IMR-90 (cell line): ENCODE results near the gene DNMT3A. TPM values are rescaled to one million over a fixed set of nuclear protein-coding genes. Genes with fewer than 3 reads are reported as not detected.

Source experiments
- ATAC-seq: fragments of 200-7000 bp; cut with Tn5 transposase; 2 replicates; pipeline ENCODE4 v1.9.1; 2020; ENCODE audit warnings: low read depth, mild to moderate bottlenecking, moderate library complexity
- BruUV-seq: library from RNA; stranded (reverse); fragments of 400-500 nt; replicated peaks from 2 replicates; lab custom pipeline; 2021; lab: Mats Ljungman, UMichigan
- CTCF ChIA-PET: fragments of 300-600 bp; formaldehyde crosslinking; extraction: SDS; loops from one replicate; lab custom pipeline; 2021; ENCODE audit warnings: antibody characterized with exemption; lab: Yijun Ruan, JAX
- POLR2A ChIA-PET: fragments of 300-600 bp; sonication (Branson Sonifier 250); formaldehyde crosslinking; loops from one replicate; lab custom pipeline; 2022; ENCODE audit warnings: antibody characterized with exemption; ENCODE audit not compliant: unreplicated experiment; lab: Charles Lee
- DNase-seq: peaks from one replicate; pipeline ENCODE4 v3.0.0; 2013
- H2AFZ ChIP-seq: replicated peaks from 2 replicates; pipeline ENCODE3; 2013; ENCODE audit warnings: low read length, mild to moderate bottlenecking; ENCODE audit not compliant: poor library complexity
- H2AK5ac ChIP-seq: 2 replicates; pipeline ENCODE4 v1.6.1; 2013; ENCODE audit warnings: low read depth, low read length, inconsistent platforms
- H2AK9ac ChIP-seq: replicated peaks from 2 replicates; pipeline ENCODE3; 2013; ENCODE audit warnings: mild to moderate bottlenecking, low read depth, low read length, moderate library complexity; ENCODE audit not compliant: poor library complexity
- H2BK120ac ChIP-seq: 2 replicates; pipeline ENCODE4 v1.6.1; 2013; ENCODE audit warnings: low read depth, low read length, inconsistent platforms
- H2BK15ac ChIP-seq: 3 replicates; pipeline ENCODE4 v1.6.1; 2013; ENCODE audit warnings: low read depth, low read length, inconsistent platforms
- H2BK20ac ChIP-seq: 2 replicates; pipeline ENCODE4 v1.6.1; 2013; ENCODE audit warnings: low read depth, mild to moderate bottlenecking, inconsistent platforms, low read length, moderate library complexity
- H2BK5ac ChIP-seq: 2 replicates; pipeline ENCODE4 v1.6.1; 2013; ENCODE audit warnings: mild to moderate bottlenecking, low read depth, low read length, inconsistent platforms; ENCODE audit not compliant: poor library complexity, severe bottlenecking
- H3K14ac ChIP-seq: replicated peaks from 2 replicates; pipeline ENCODE4 v1.6.1; 2013; ENCODE audit warnings: low read depth, low read length, inconsistent platforms
- H3K18ac ChIP-seq: 2 replicates; pipeline ENCODE4 v1.6.1; 2013; ENCODE audit warnings: low read depth, low read length, control low read depth
- H3K23ac ChIP-seq: 2 replicates; pipeline ENCODE4 v1.6.1; 2013; ENCODE audit warnings: low read depth, low read length, inconsistent platforms
- H3K27ac ChIP-seq: 2 replicates; pipeline ENCODE4 v1.5.1; 2013; ENCODE audit warnings: mild to moderate bottlenecking, control low read depth, low read length; ENCODE audit not compliant: insufficient read depth
- H3K27me3 ChIP-seq: 2 replicates; pipeline ENCODE4 v1.6.1; 2013; ENCODE audit warnings: low read length; ENCODE audit not compliant: control insufficient read depth, insufficient read depth
- H3K36me3 ChIP-seq: 2 replicates; pipeline ENCODE4 v1.6.1; 2013; ENCODE audit warnings: low read length, mixed read lengths; ENCODE audit not compliant: control insufficient read depth, insufficient read depth
- H3K4ac ChIP-seq: 2 replicates; pipeline ENCODE4 v1.6.1; 2013; ENCODE audit warnings: low read depth, low read length, inconsistent platforms
- H3K4me1 ChIP-seq: 2 replicates; pipeline ENCODE4 v1.6.1; 2013; ENCODE audit warnings: low read length, mixed read lengths; ENCODE audit not compliant: control insufficient read depth, insufficient read depth
- H3K4me2 ChIP-seq: 2 replicates; pipeline ENCODE4 v1.6.1; 2013; ENCODE audit warnings: low read depth, mild to moderate bottlenecking, control low read depth, low read length, moderate library complexity
- H3K4me3 ChIP-seq: 2 replicates; pipeline ENCODE4 v1.5.1; 2013; ENCODE audit warnings: low read depth, mild to moderate bottlenecking, control low read depth, low read length, moderate library complexity; ENCODE audit not compliant: insufficient read depth
- H3K56ac ChIP-seq: 2 replicates; pipeline ENCODE4 v1.6.1; 2013; ENCODE audit warnings: low read length, inconsistent platforms; ENCODE audit not compliant: insufficient read depth; ENCODE audit errors: extremely low read depth
- H3K79me1 ChIP-seq, 2 experiments: 2 replicates each; pipeline ENCODE4 v1.6.1; 2013; ENCODE audit warnings: low read length in 2 of 2, inconsistent platforms in 1 of 2, low read depth in 1 of 2
- H3K9ac ChIP-seq: 2 replicates; pipeline ENCODE4 v1.6.1; 2013; ENCODE audit warnings: low read depth, low read length, control low read depth
- H3K9me1 ChIP-seq: 2 replicates; pipeline ENCODE4 v1.6.1; 2013; ENCODE audit warnings: low read length, inconsistent platforms; ENCODE audit not compliant: insufficient read depth
- H3K9me3 ChIP-seq: 2 replicates; pipeline ENCODE4 v1.6.1; 2013; ENCODE audit warnings: low read length; ENCODE audit not compliant: control insufficient read depth, insufficient read depth
- H4K20me1 ChIP-seq: 2 replicates; pipeline ENCODE4 v1.6.1; 2013; ENCODE audit warnings: low read length, inconsistent platforms; ENCODE audit not compliant: insufficient read depth
- H4K5ac ChIP-seq: 2 replicates; pipeline ENCODE4 v1.6.1; 2013; ENCODE audit warnings: mild to moderate bottlenecking, low read depth, low read length, control low read depth
- H4K8ac ChIP-seq, 2 experiments: 2 replicates each; pipeline ENCODE4 v1.6.1; 2013; ENCODE audit warnings: low read depth in 2 of 2, low read length in 2 of 2, control low read depth in 1 of 2, inconsistent platforms in 1 of 2
- H4K91ac ChIP-seq: 2 replicates; pipeline ENCODE4 v1.6.1; 2013; ENCODE audit warnings: low read depth, low read length, inconsistent platforms; ENCODE audit not compliant: insufficient read depth
- CEBPB ChIP-seq: IDR thresholded peaks from 2 replicates; pipeline ENCODE4 v1.6.1; 2012; ENCODE audit warnings: low read depth, low read length, improper control_type of control experiment
- CHD1 ChIP-seq: IDR thresholded peaks from 2 replicates; pipeline ENCODE4 v1.6.1; 2012; ENCODE audit warnings: low read depth, low read length, improper control_type of control experiment
- FOS ChIP-seq: fragments of 150-350 bp; IDR thresholded peaks from 2 replicates; pipeline ENCODE4 v1.6.1; 2016; ENCODE audit warnings: low read depth, low read length
- MAFK ChIP-seq: IDR thresholded peaks from 2 replicates; pipeline ENCODE4 v1.6.1; 2012; ENCODE audit warnings: low read depth, low read length, improper control_type of control experiment
- MAZ ChIP-seq: IDR thresholded peaks from 2 replicates; pipeline ENCODE4 v1.6.1; 2012; ENCODE audit warnings: low read depth, mild to moderate bottlenecking, low read length, improper control_type of control experiment, moderate library complexity, borderline replicate concordance
- NFE2L2 ChIP-seq: fragments of 150-350 bp; IDR thresholded peaks from 2 replicates; pipeline ENCODE4 v1.6.1; 2016; ENCODE audit warnings: low read depth, mild to moderate bottlenecking, low read length
- POLR2A ChIP-seq: IDR thresholded peaks from 2 replicates; pipeline ENCODE4 v1.6.1; 2012; ENCODE audit warnings: mild to moderate bottlenecking, low read depth, low read length
- RAD21 ChIP-seq: IDR thresholded peaks from 2 replicates; pipeline ENCODE4 v1.6.1; 2012; ENCODE audit warnings: low read length, improper control_type of control experiment
- RCOR1 ChIP-seq: IDR thresholded peaks from 2 replicates; pipeline ENCODE4 v1.6.1; 2012; ENCODE audit warnings: mild to moderate bottlenecking, low read length, improper control_type of control experiment; ENCODE audit not compliant: insufficient replicate concordance
- RFX5 ChIP-seq: IDR thresholded peaks from 2 replicates; pipeline ENCODE4 v1.8.0; 2012; ENCODE audit warnings: low read depth, mild to moderate bottlenecking, low read length, moderate library complexity
- WGBS, 2 experiments: methylation state at CpG; one replicate each; pipeline versions ENCODE4 v1.1.5 to v1.1.7; 2013; ENCODE audit warnings: missing lambda C conversion rate in 2 of 2; ENCODE audit not compliant: insufficient read length in 1 of 2; ENCODE audit errors: extremely low coverage in 2 of 2; 5-methylcytosine and 5-hydroxymethylcytosine counted together
- dilution Hi-C: fragments of 300-500 bp; cut with HindIII; formaldehyde crosslinking; loops from one replicate; pipeline ENCODE4 v1.14.3; 2018; ENCODE audit warnings: low sequenced_read_pairs; ENCODE audit not compliant: unreplicated experiment
- in situ Hi-C: fragments of 300-500 bp; cut with MboI; formaldehyde crosslinking; loops from 3 replicates; pipeline ENCODE4 v1.14.3; 2019; ENCODE audit warnings: low sequenced_read_pairs, inconsistent platforms, mixed read lengths
- intact Hi-C: fragments of 100-400 bp; cut with micrococcal nuclease; formaldehyde crosslinking; loops from 2 replicates; pipeline ENCODE4 v1.10.0; 2022
- polyA plus RNA-seq, 3 experiments: library from polyadenylated mRNA; depleted of rRNA; stranded (reverse); fragments of >200 nt; gene quantifications; 2 replicates each; pipeline ENCODE4 v1.2.3, GENCODE V29; 2012; ENCODE audit warnings: low replicate concordance in 1 of 3
- total RNA-seq: library from RNA; depleted of rRNA; stranded (reverse); fragments of >200 nt; gene quantifications from 2 replicates; pipeline ENCODE4 v1.2.3, GENCODE V29; 2012
- TF ChIP-seq, protein P1 (sequence below): fragments of 150-350 bp; IDR thresholded peaks from 2 replicates; pipeline ENCODE4 v1.6.1; 2017; ENCODE audit warnings: mild to moderate bottlenecking, antibody characterized with exemption, low read length, low read depth
- TF ChIP-seq, protein P2 (sequence below): fragments of 150-350 bp; IDR thresholded peaks from 2 replicates; pipeline ENCODE4 v1.6.1; 2016; ENCODE audit warnings: low read depth, mild to moderate bottlenecking, low read length, moderate library complexity, borderline replicate concordance

The DNMT3A gene
- total and polyA plus RNA-seq, 2 of the 4 experiments (the other 2 are of a cell fraction) = 4.4 to 9.7 TPM

DNA sequence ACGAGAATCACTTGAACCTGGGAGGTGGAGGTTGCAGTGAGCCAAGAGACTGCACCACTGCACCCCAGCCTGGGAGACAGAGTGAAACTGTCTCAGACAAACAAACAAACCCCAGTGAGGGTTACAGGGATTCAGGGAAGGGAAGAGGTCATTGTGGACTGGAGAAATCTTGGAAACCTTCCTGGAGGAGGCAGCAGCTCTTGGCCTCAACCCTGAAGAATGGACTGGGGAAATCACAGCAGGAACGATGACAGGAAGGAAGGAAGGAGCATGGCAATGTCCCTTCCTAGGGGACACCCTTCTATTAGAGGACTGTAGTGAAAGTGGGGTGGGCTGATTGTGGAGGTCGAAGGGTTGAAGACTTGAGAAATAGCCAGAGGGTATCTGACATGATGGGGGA is 72.5 kb downstream of the DNMT3A start:
- Histone ChIP-seq H2BK120ac (no peak overlapping the region), H3K27ac (no peak overlapping the region), H3K27me3 (no peaks in the 10 kb centered on the region), H3K56ac (no peak overlapping the region), H3K14ac (no peak overlapping the region), H4K20me1 (no peaks in the 10 kb centered on the region), H2AFZ (no peak overlapping the region), H3K23ac (no peak overlapping the region), H3K4me1 (no peaks in the 10 kb centered on the region), H2BK5ac (no peak overlapping the region), H3K4ac (no peak overlapping the region), H3K9me1 (peaks cover 11% of the 10 kb centered on the region; the same call in 1 of the 2 replicates), H4K5ac (no peak overlapping the region), H3K18ac (no peak overlapping the region), H2AK5ac (no peak overlapping the region), H4K8ac (no peak overlapping the region), H3K4me3 (no peak overlapping the region), H3K9ac (no peak overlapping the region), H4K91ac (no peak overlapping the region), H3K4me2 (no peak overlapping the region), H3K79me1 (no peaks in the 10 kb centered on the region), H2AK9ac (no peak overlapping the region), H3K9me3 (no peaks in the 10 kb centered on the region), H2BK15ac (no peak overlapping the region), H3K36me3 (peaks cover 28% of the 10 kb centered on the region), H2BK20ac (no peak overlapping the region)
- no peak for ATAC-seq
- no peak for TF ChIP-seq CHD1
- no peak for TF ChIP-seq POLR2A
- no peak for TF ChIP-seq MAFK
- TF ChIP-seq, protein P1, sequence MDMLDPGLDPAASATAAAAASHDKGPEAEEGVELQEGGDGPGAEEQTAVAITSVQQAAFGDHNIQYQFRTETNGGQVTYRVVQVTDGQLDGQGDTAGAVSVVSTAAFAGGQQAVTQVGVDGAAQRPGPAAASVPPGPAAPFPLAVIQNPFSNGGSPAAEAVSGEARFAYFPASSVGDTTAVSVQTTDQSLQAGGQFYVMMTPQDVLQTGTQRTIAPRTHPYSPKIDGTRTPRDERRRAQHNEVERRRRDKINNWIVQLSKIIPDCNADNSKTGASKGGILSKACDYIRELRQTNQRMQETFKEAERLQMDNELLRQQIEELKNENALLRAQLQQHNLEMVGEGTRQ = no peak
- TF ChIP-seq, protein P2, sequence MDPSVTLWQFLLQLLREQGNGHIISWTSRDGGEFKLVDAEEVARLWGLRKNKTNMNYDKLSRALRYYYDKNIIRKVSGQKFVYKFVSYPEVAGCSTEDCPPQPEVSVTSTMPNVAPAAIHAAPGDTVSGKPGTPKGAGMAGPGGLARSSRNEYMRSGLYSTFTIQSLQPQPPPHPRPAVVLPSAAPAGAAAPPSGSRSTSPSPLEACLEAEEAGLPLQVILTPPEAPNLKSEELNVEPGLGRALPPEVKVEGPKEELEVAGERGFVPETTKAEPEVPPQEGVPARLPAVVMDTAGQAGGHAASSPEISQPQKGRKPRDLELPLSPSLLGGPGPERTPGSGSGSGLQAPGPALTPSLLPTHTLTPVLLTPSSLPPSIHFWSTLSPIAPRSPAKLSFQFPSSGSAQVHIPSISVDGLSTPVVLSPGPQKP = no peak
- no peak for TF ChIP-seq NFE2L2
- no peak for TF ChIP-seq RAD21
- no peak for TF ChIP-seq RFX5
- TF ChIP-seq MAZ = no peak
- no peak for TF ChIP-seq FOS
- no peak for TF ChIP-seq RCOR1
- TF ChIP-seq CEBPB = no peak
- ChIA-PET POLR2A (no interaction called here), CTCF (no interaction called here)
- BruUV-seq = no TSS peak
- in situ Hi-C loops (no loop called here), dilution Hi-C loops (no loop called here), intact Hi-C loops (no loop called here)
- DNase-seq = no peak
- no CpG with 5 or more reads among the region's 3 CpGs for WGBS, 2 experiments
